Ramos (cell line): ENCODE measurements around the gene SH3D21.

Experiments used
- in situ Hi-C: fragments of 300-500 bp; cut with MboI; formaldehyde crosslinking; loops from one replicate; pipeline ENCODE4 v1.14.3; 2022; ENCODE audit warnings: low sequenced_read_pairs; ENCODE audit not compliant: unreplicated experiment

SH3D21 gene

DNA sequence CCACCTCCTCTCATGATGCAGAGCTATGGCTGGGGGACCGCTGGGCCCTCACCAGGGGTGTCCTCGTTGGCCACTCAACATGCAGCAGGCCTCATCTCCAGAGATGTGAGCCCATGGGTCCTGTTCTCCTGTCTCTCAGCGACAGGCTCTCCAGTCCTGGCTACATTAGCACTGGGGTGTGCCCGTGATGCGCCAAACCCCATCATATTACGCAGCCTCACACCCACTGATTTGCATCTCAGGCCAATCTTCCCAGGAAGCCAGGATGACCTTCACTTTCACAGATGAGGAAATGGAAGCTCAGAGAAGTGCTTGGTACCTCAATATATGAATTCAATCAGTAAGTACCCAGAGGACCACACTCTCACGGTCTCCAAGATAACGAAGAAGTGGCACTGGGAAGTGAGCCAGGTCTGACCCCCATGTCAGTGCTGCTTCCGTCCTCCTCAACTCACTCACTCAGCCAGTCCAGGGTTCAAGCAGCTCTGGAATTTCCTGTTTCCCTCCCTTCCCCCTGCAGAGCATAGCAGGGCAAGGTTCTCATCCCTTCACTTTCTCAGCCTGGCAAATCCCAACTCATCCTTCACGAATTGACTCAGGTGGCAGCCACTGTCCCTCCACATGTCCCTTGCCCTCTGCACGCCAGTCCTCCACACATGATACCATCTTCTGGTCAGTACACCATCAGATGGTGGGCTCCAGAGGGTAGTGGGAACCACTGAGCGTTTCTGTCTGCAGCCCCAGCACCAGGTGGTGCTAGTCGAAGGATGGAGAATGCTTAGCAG, 46.1 kb downstream of the SH3D21 start:
- in situ Hi-C loops: no loop called here

DNA sequence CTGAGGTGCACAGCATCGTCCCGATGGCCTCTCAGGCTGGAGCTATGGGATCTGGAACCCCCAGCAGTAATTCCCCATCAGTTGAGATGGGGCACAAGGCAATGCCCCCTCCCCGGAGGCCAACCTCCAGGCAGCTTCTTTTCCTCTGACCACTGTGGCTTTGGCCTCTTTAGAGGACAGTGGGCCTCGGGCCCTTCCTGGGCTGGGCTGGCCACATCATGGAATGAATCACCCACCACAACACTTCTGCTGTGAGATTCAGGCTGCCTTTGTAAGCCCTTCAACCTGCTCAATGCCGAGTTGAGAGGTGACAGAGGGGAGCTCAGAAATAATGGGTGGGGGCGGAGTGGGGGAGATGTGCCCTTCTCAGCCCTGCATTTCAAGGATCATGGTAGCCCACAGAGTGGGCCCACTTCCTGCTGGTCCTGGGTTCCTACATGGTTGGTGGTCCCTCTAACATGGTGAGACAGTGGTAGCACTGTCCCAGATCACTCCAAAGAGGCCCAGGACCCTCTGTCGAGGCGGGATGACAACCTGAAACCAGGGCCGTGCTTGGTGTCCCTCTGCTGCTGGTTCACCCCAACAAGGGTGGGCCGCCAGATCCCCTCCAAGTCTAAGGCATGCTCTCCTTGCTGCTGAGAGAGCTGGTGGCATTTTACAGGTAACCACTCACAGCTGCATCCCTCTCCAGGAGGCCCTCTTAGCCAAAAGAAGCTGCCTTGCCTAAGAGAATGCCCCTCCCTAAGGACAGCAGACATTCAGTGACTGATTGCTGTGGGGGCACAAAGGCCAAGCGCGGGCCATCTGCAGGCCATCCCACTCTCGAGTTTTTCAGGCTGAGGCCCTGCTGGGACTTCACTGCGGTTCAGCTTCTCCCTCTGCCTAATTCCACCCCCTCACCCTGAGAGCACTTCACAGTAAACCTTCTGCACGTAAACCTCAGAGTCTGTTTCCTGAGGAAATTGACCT, 47.0 kb downstream of the SH3D21 start:
- in situ Hi-C loops: no loop called here

- in situ Hi-C loops: no loop called here
Observed at GRCh38 chr1:36354486-36354885, 48.3 kb downstream of the SH3D21 start.

GRCh38 chr1:36355811-36356210, 49.6 kb downstream of the SH3D21 start:
- in situ Hi-C loops: no loop called here

DNA sequence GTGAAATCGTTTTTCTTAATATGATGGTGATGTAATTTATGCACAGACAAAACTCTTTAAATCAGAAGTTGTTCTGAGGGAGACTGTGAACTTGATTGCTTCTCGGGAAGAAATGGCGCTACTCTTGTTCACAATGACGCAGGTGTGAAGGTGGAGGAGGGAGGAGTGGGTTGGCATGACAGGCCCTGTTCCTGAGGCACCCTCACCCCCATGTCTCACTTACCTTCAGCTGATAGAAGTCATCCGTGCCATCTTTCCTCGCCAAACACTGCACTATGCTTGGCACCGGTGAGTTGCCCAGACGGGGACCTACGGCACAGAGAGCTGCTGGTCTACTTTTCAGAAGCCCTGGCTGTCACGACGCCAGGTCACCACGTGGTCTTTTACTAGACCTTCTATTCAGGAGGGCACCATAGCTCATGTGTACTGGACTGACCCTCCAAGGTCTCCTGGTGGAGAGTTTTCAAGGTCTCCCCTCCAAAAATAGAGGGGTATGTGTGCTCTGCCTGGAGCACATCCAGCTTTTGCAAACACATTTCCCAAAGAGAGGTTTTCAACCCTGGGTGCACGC, 52.4 kb downstream of the SH3D21 start:
- in situ Hi-C loops: no loop called here

DNA sequence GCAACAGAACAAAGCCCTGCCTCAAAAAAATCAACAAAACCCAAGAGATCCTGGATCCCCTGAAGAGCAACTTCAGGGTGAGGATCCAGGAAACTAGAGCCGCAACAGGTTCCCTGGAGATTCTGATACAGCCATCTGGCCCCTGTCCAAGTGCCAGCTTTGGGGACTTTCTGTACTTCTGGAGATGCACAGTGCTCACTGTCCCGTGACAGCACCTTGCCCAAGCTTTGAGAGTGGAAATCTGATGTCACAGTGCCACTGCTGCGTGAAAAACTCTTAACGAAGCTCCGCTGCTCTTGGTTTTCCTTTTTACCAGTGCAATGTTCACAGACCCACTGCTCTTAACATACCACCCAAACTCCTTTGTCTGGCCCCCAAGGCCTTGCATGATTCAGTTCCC, 53.2 kb downstream of the SH3D21 start:
- in situ Hi-C loops: no loop called here

DNA sequence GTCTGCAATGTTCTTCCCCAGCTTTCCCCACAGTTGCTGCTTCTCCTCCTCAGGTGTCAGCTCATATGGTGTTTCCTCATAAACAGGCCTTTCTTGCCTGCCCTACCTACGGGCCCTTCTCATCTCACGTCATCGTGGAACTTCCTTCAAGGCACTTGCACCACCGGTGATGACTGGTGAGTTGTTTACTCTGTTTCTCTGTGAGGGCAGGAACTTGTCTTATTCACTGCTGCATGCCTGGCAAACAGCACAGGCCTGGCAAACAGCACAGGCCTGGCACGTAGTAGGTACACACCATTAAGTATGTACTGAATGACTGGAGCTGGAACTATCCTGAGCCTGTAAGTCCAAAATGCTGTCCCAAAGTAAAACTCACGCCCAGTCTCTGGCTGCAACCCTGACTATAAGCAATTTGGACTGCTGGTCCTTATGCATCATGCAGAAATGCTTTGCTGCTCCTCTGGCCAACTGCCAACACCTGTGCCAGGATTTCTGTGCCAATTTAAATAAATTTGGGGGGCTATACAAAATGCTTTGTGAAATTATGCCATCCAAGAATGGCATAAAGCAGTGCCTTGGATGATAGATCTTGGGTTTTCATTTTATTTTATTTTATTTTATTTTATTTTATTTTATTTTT, 53.9 kb downstream of the SH3D21 start:
- in situ Hi-C loops: no loop called here

DNA sequence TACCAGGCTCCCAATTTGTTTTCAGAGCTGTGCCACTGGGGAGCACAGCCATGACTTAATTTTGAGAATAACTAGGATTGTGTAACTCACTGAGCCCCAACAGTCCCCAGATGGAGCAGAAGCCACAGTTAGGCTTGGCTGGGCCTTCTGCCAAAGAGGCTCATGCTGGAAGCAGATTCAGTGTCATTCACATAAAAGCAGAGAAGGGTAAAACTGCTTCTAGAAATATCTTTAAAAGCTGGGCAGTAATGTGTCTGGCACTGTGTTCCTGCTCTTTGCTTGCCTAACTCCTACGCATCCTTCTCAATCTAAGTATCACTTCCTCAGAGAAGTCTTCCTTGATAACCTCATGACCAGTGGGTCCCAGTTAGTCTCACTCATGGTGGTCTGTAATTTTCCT, 59.2 kb downstream of the SH3D21 start:
- in situ Hi-C loops: no loop called here

DNA sequence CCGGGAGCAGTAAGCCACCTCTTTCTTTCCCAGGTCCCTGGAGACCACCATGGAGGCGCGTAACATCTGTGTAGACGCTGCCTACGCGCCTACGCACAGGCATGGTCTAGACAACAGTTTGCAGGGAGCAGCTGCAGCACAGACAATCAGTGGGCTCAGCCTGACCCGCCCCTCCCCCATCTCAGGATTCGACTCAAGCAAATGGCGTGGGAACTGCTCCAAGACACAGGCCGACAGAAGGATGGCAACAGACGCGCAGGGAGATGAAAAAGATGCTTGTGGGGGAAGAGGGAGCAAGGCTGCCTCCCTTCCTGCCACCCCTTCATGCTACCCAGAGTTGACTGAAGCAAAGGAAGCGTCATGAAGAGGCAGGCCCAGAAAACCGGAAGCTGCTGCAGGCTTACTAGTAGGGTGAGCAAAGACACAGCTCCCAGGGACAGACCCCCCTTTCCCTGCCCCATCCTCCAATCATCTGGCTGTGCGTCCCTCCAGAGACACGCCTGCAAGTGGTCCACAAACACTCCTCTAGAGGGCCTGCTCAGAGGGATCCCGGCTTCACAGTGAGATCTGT, 60.0 kb downstream of the SH3D21 start:
- in situ Hi-C loops: no loop called here

GRCh38 chr1:36367066-36367465, 60.9 kb downstream of the SH3D21 start:
- in situ Hi-C loops: no loop called here

DNA sequence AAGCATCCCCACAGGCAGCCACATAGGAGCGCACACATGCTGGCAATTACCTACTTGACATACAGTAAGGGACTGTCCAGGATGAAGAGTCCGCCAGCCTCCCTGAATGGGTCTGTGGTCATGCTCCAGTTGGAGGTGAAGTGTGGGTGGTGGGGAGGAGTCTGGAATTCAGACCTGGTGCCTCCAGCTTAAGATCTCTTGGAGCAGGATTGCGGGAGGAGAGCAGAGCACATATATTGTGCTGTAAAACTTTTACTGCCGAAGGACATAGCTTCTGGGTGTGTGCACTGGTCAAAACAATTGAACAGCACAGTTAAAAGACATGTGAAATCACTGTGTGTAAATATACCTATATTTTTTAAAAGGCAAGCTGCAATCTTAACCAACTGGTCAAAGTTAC, 61.6 kb downstream of the SH3D21 start:
- in situ Hi-C loops: no loop called here

- in situ Hi-C loops: no loop called here
Observed at GRCh38 chr1:36369061-36369861, 63.1 kb downstream of the SH3D21 start.
